Spinal cord (tissue), 10 donors: ENCODE measurements around the gene ATN1. TPM values are rescaled to one million over a fixed set of nuclear protein-coding genes. Genes with fewer than 3 reads are reported as not detected.
"Not testable (repeated sequence)": the region's sequence is repeated elsewhere in the genome, so short reads cannot be mapped to it uniquely, and the experiment has no call there.

ENCODE experiments used
- DNase-seq, 6 donors: peaks; one replicate each; pipeline versions ENCODE4 v3.0.0 to v3.0.0-alpha.2; 2013 to 2015; ENCODE audit warnings: low spot score in 6 of 6, low read depth in 4 of 6
- H3K27ac ChIP-seq: one replicate; pipeline ENCODE4 v1.5.1; 2013; ENCODE audit warnings: low read depth, low read length, control low read depth
- H3K27me3 ChIP-seq: one replicate; pipeline ENCODE4 v1.6.1; 2013; ENCODE audit warnings: low read length; ENCODE audit not compliant: control insufficient read depth, insufficient read depth
- H3K36me3 ChIP-seq: one replicate; pipeline ENCODE4 v1.6.1; 2013; ENCODE audit warnings: low read length; ENCODE audit not compliant: control insufficient read depth, insufficient read depth
- H3K4me1 ChIP-seq: one replicate; pipeline ENCODE4 v1.6.1; 2013; ENCODE audit warnings: low read length; ENCODE audit not compliant: control insufficient read depth, insufficient read depth
- H3K4me3 ChIP-seq: one replicate; pipeline ENCODE4 v1.5.1; 2013; ENCODE audit warnings: low read depth, low read length, control low read depth
- H3K9me3 ChIP-seq: one replicate; pipeline ENCODE4 v1.6.1; 2013; ENCODE audit warnings: low read length; ENCODE audit not compliant: control insufficient read depth, insufficient read depth
- WGBS: methylation state at CpG from one replicate; pipeline ENCODE4 v1.1.5; 2013; ENCODE audit warnings: missing lambda C conversion rate; ENCODE audit not compliant: insufficient coverage; 5-methylcytosine and 5-hydroxymethylcytosine counted together
- long read RNA-seq, 4 donors: transcript quantifications; one replicate each; lab custom pipeline, GENCODE V29; 2026
- polyA plus RNA-seq, 2 donors: library from polyadenylated mRNA; unstranded; fragments of 120-200 nt; gene quantifications; one replicate each; pipeline ENCODE4 v1.2.1, GENCODE V29; 2013; ENCODE audit not compliant: insufficient read length in 2 of 2
- total RNA-seq, 2 donors: library from RNA; depleted of rRNA in 1 of 2; stranded (reverse); fragments of 120-200 nt in 1 of 2; fragments of >200 nt in 1 of 2; gene quantifications; one replicate each; pipeline versions ENCODE4 v1.2.3 to v1.2.4, GENCODE V29; 2013 to 2014
- donor health status: healthy.

ATN1 gene
- total RNA-seq: 10 to 100 TPM; 23.1 to 24.9 TPM
- 100 to 1,000 TPM; 208 to 228 TPM for polyA plus RNA-seq
- long read RNA-seq, donor 1, full-length matches to known transcripts: 4 of 105 reads
- long read RNA-seq, donor 1, partial matches to known transcripts: 96 of 105 reads
- long read RNA-seq, donor 1, other reads (novel, unspliced or antisense): 5 of 105 reads
- long read RNA-seq, donor 2, partial matches to known transcripts: 106 of 115 reads
- long read RNA-seq, donor 2, other reads (novel, unspliced or antisense): 5 of 115 reads
- long read RNA-seq, donor 3, partial matches to known transcripts: 103 of 108 reads
- long read RNA-seq, donor 3, other reads (novel, unspliced or antisense): 0 of 108 reads
- long read RNA-seq, donor 4, full-length matches to known transcripts: 8 of 82 reads
- long read RNA-seq, donor 4, partial matches to known transcripts: 74 of 82 reads
- long read RNA-seq, donor 4, other reads (novel, unspliced or antisense): 0 of 82 reads

GRCh38 chr12:6927379-6928021 lies at the start of gene ATN1:
TSS of gene ATN1 (plus strand) at chr12:6927959. CDS start at chr12:6934002, 6,043 bp downstream.
- 0% methylated on average over 36 of the region's 66 CpGs for WGBS
- peak in 4 of 6 donors; percentile 66 to 97 (median 89) for DNase-seq
- H3K9me3 ChIP-seq: no peaks in the 10 kb centered on the region
- H3K27ac ChIP-seq: peak within 1 kb of the TSS; percentile 99
- H3K4me1 ChIP-seq: peaks cover 60% of the 10 kb centered on the region
- no peaks in the 10 kb centered on the region for H3K27me3 ChIP-seq
- H3K36me3 ChIP-seq: peaks cover 15% of the 10 kb centered on the region
- peak within 1 kb of the TSS; percentile 85 for H3K4me3 ChIP-seq

- not testable (repeated sequence) for H3K27ac ChIP-seq, DNase-seq
- 85% methylated on average over 7 of the region's 11 CpGs for WGBS
These were observed 47.9 kb upstream of the ATN1 start for GRCh38 chr12:6879824-6880223.

GRCh38 chr12:6883252-6883651 lies 44.5 kb upstream of the ATN1 start:
- peaks cover 16% of the 10 kb centered on the region for H3K36me3 ChIP-seq
- no peaks in the 10 kb centered on the region for H3K4me1 ChIP-seq
- WGBS: 100% methylated on average over 4 of the region's 5 CpGs
- H3K9me3 ChIP-seq: no peaks in the 10 kb centered on the region
- H3K27ac ChIP-seq: no peak overlapping the region
- H3K27me3 ChIP-seq: no peaks in the 10 kb centered on the region
- H3K4me3 ChIP-seq: no peak overlapping the region
- DNase-seq: no peak

More at GRCh38 chr12:6879824-6880223, 47.9 kb upstream of the ATN1 start:
- H3K4me3 ChIP-seq, H3K4me1 ChIP-seq, H3K27me3 ChIP-seq, H3K9me3 ChIP-seq: not testable (repeated sequence)
- H3K36me3 ChIP-seq: peaks cover 16% of the 10 kb centered on the region

DNA sequence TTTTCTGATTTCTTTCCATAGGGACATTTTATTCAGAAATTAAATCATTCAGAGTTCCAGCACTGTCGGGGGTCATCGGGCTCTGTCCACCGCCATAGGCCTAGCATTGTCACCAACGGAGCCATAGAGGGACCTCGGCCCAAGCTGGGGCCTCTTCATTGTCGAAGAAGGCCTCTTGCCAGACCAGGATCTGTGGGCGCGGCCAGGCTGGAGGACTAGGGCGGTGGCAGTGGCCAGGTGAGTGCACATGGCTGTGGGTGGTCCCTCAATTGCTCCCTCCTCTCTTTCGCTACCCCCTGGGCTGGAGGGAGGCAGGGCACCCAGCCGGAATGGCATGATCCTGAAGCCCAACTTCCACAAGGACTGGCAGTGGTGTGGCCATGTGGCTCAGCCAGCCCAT lies 44.1 kb upstream of the ATN1 start:
- DNase-seq: no peak
- 95% methylated on average over 11 of the region's 11 CpGs for WGBS
- no peaks in the 10 kb centered on the region for H3K4me1 ChIP-seq

GRCh38 chr12:6884539-6884938 lies 43.2 kb upstream of the ATN1 start:
- Histone ChIP-seq H3K36me3 (peaks cover 13% of the 10 kb centered on the region), H3K27me3 (no peaks in the 10 kb centered on the region), H3K9me3 (no peaks in the 10 kb centered on the region), H3K4me1 (no peaks in the 10 kb centered on the region), H3K27ac (no peak overlapping the region), H3K4me3 (no peak overlapping the region)
- WGBS: 66% methylated on average over 21 of the region's 22 CpGs
- DNase-seq: no peak

More for the DNA sequence above, 44.1 kb upstream of the ATN1 start:
- Histone ChIP-seq H3K9me3 (no peaks in the 10 kb centered on the region), H3K27ac (no peak overlapping the region), H3K36me3 (peaks cover 16% of the 10 kb centered on the region), H3K4me3 (no peak overlapping the region), H3K27me3 (no peaks in the 10 kb centered on the region)

DNA sequence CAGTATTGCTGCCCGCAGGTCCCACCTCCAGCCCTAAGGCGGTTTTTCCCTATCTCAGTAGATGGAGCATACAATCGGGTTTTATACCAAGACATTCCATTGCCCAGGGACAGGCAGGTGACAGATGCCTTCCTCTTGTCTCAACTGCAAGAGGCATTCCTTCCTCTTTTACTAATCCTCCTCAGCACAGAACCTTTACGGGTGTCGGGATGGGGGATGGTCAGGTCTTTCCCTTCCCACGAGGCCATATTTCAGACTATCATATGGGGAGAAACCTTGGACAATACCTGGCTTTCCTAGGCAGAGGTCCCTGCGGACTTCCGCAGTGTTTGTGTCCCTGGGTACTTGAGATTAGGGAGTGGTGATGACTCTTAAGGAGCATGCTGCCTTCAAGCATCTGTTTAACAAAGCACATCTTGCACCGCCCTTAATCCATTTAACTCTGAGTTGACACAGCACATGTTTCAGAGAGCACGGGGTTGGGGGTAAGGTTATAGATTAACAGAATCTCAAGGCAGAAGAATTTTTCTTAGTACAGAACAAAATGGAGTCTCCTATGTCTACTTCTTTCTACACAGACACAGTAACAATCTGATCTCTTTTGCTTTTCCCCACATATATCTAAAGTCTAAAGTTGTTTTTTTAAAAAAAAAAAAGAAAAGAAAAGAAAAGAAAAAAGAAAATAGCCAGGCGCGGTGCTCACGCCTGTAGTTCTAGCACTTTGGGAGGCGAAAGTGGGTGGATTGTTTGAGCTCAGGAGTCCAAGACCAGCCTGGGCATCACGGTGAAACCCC lies 41.4 kb upstream of the ATN1 start:
- not testable (repeated sequence) for H3K4me1 ChIP-seq, H3K27me3 ChIP-seq, DNase-seq, H3K27ac ChIP-seq, H3K4me3 ChIP-seq, H3K9me3 ChIP-seq
- WGBS: 60% methylated on average over 2 of the region's 15 CpGs
- H3K36me3 ChIP-seq: peaks cover 13% of the 10 kb centered on the region

GRCh38 chr12:6887460-6887859 lies 40.3 kb upstream of the ATN1 start:
- Histone ChIP-seq H3K4me3 (no peak overlapping the region), H3K36me3 (peaks cover 13% of the 10 kb centered on the region), H3K27me3 (no peaks in the 10 kb centered on the region), H3K9me3 (no peaks in the 10 kb centered on the region), H3K4me1 (peaks cover 10% of the 10 kb centered on the region), H3K27ac (no peak overlapping the region)
- WGBS: 100% methylated on average over 2 of the region's 8 CpGs
- DNase-seq: no peak

DNA sequence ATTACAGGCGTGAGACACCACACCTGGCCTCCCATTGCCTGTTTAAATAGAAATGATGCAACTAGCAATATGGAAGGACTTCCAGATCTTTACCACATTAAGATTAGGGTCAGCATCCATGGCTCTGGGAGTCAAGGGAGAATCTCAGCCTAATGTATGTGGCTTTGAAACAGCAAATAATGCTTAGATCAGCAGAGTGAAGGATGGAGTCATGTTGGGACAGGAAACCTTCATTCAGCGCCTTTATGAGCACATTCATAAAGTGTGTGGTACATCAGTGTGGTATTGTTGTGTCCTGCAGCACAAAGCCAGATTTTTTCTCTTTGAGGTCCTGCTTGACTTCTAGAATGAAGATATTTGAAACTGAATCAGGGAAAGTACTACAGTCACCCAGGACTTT lies 39.4 kb upstream of the ATN1 start:
- WGBS: 75% methylated on average over 1 of the region's 2 CpGs
- H3K9me3 ChIP-seq: no peaks in the 10 kb centered on the region
- no peak overlapping the region for H3K4me3 ChIP-seq
- DNase-seq: no peak
- peaks cover 10% of the 10 kb centered on the region for H3K4me1 ChIP-seq
- peaks cover 13% of the 10 kb centered on the region for H3K36me3 ChIP-seq
- no peak overlapping the region for H3K27ac ChIP-seq
- no peaks in the 10 kb centered on the region for H3K27me3 ChIP-seq

DNA sequence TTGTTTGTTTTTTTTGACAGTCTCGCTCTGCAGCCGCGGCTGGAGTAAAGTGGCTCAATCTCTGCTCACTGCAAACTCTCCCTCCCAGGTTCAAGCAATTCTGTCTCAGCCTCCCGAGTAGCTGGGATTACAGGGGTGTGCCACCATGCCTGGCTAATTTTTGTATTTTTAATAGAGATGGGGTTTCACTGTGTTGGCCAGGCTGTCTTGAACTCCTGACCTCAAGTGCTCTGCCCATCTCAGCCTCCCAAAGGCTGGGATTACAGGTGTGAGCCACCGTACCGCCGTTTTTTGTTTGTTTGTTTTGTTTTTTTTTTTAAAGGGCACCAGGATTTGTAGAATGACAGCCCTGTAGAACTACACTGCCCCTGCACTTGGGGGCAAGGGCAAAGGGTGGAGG lies 39.0 kb upstream of the ATN1 start:
- DNase-seq, H3K27ac ChIP-seq: not testable (repeated sequence)

More for the DNA sequence above, 39.0 kb upstream of the ATN1 start:
- WGBS: 86% methylated on average over 2 of the region's 7 CpGs
- not testable (repeated sequence) for H3K36me3 ChIP-seq, H3K4me3 ChIP-seq, H3K27me3 ChIP-seq, H3K9me3 ChIP-seq
- peaks cover 10% of the 10 kb centered on the region for H3K4me1 ChIP-seq
